Uterus (tissue), 2 donors: Measurements from ENCODE around the gene GNG4.
"Not testable (repeated sequence)": the region's sequence is repeated elsewhere in the genome, so short reads cannot be mapped to it uniquely, and the experiment has no call there.

Experiments used
- CTCF ChIP-seq, 4 experiments: fragments of 200-600 bp in 2 of 4; fragments of 450-650 bp in 2 of 4; sonication (generic) in 2 of 4; IDR thresholded peaks; one replicate each; pipeline ENCODE4 v1.5.1; 2016 to 2019; ENCODE audit warnings: antibody characterized with exemption in 4 of 4, mild to moderate bottlenecking in 2 of 4, moderate library complexity in 1 of 4
- POLR2A ChIP-seq, 2 donors: fragments of 450-650 bp; IDR thresholded peaks; one replicate each; pipeline ENCODE4 v1.6.1; 2016; ENCODE audit warnings: antibody characterized with exemption in 2 of 2, mild to moderate bottlenecking in 1 of 2, moderate library complexity in 1 of 2

GRCh38 chr1:235542845-235543244 lies 106.7 kb downstream of the GNG4 start:
- TF ChIP-seq POLR2A, CTCF (IDR thresholded peaks at IDR 0.05): not testable (repeated sequence)
